Stimulated activated CD8-positive, alpha-beta memory T cell treated with anti-CD3 and anti-CD28 coated beads, Interleukin-15, amount 100 ng/mL, for 24 hours (primary cell): ENCODE data around the gene BRD9.
A peak's percentile ranks its signal among the peaks of the same experiment; 100 is the strongest.
"Not testable (repeated sequence)": the region's sequence is repeated elsewhere in the genome, so short reads cannot be mapped to it uniquely, and the experiment has no call there.

ENCODE experiments used
- DNase-seq: peaks from one replicate; pipeline ENCODE4 v3.0.0-alpha.2; 2020; ENCODE audit warnings: low read depth

The BRD9 gene

GRCh38 chr5:922436-923280 lies 30.1 kb upstream of the BRD9 start:
- no peak for DNase-seq

DNA sequence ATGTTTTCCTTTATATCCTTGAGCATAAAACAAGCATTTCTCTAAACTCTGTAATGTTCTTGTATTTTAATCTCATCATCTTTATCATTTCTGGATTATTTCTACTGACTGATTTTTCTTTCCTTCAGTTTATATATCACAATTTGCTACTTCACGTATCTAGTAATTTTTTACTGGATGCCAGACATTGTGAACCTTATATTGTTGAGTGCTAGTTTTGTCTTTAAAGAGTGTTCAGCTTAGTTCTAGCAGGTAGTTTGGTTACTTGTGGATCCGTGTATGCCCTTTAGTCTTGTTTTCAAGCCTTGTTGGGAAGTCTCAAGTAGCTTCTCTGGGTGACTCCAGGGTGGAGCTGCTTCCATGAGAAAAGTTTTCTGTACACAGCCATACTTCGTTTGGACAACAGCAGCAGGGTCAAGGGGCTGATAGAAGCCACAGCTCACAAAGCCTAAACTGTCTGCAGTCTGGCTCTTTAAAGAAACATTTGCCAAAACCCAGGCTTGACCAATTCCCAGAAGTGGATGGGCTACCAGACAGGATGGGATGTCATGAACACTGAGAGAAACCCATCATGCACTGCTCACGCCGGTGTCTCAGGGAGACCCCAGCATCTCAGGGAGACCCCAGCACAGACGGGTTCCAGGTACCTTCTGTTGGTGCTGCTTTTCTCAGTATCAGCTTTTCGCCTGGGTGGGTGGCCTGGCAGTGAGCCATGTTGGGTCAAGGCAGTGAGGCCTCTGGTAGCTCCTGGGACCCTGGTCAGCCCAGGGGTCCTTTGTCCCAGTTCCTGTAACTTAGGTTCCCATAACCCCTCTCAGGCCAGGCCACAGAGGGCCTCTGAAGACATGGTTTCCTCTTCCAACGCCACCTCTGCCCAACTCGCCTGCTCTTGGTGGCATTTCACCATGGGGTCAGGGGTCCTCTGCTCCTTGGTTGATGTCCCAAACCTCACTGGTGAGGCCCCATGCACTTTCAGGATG lies 29.1 kb upstream of the BRD9 start:
- no peak for DNase-seq

GRCh38 chr5:920321-920720 lies 27.7 kb upstream of the BRD9 start:
- no peak for DNase-seq

DNA sequence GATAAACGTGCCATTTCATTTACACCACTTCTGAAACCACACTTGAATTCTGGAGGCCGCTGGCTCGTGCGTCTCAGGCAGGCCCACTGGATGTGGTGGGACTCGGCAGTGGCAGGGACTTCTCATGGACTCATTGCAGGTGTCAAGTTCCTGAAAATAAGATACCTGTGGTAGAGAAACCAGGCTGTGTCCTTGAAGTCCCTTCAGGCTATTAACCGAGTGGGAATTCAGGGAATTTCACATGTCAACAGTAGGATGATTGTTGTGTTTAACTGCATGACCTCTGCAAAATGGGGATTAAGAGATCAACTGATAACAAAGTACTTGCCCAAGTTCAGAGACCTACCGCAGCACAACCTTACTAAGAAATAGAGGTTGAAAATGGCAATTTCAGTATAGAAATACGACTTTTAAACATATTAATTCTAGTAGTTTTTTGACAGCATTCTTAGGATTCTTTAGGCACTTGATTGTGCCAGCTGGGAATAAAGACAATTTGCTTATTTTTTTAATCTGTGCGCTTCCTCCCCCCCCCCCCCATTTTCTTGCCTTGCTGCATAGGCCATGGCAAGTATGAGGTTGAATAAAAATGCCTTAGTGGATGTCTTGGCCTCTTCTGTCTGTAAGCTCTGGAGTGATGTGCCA lies 26.9 kb upstream of the BRD9 start:
- no peak for DNase-seq

DNA sequence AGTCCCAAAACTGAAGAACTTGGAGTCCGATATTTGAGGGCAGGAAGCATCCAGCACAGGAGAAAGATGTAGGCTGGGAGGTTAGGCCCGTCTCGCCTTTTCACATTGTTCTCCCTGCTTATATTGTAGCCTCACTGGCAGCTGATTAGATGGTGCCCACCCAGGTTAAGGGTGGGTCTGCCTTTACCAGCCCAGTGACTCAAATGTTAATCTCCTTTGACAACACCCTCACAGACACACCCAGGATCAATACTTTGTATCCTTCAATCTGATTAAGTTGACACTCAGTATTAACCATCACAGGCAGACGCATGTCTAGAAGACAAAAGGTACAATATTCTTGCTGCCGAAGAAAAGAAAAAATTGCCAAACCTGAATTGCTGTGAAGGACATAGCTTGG lies 26.1 kb upstream of the BRD9 start:
- not testable (repeated sequence) for DNase-seq

DNA sequence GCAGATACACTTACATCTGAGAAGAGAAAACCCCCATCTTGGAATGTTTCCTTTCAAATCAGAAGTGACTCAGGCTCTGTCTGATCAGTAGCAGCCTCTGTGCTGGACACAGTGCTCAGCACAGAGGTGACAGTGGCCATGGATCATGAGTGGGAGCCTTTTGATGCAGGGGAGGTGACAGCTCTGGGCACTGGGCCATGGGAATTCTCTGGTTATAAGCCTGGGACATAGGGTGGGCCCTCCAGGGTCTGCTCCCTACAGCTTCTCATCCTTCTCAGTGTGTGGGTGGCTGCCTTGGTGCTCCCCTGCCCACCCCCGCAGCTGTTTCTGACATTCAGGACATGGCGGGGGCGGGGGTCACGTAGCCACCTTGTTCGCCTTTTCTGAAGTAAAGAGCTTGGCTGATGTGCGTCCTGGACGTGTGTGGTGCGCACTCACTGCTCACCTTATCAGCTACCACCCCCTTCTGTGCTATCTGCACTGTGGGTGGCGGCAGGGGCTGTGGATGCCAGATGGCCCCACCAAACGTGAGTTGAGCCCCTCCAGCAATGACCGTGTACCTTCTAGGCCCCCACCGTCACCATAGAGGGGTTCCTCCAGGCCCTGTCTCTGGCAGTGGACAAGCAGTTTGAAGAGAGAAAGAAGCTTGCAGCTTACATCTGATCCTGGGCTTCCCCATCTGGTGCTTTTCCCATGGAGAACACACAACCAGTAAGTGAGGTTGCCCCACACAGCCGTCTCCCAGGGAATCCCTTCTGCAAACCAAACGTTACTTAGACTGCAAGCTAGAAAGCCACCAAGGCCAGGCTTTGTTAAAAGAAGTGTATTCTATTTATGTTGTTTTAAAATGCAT lies 24.1 kb upstream of the BRD9 start:
- no peak for DNase-seq

GRCh38 chr5:915946-916345 lies 23.3 kb upstream of the BRD9 start:
- DNase-seq: no peak

DNA sequence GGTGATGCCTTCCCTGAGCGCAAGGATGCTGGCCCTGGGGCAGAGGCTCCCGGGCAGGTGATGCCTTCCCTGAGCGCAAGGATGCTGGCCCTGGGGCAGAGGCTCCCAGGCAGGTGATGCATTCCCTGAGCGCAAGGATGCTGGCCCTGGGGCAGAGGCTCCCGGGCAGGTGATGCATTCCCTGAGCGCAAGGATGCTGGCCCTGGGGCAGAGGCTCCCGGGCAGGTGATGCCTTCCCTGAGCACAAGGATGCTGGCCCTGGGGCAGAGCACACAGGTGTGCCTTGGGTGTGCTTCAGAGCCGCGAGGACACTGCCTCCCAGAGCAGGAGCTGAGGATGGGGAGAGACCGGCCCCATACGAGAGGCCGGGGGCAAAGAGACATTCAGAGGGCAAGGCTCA lies 22.7 kb upstream of the BRD9 start:
- not testable (repeated sequence) for DNase-seq

DNA sequence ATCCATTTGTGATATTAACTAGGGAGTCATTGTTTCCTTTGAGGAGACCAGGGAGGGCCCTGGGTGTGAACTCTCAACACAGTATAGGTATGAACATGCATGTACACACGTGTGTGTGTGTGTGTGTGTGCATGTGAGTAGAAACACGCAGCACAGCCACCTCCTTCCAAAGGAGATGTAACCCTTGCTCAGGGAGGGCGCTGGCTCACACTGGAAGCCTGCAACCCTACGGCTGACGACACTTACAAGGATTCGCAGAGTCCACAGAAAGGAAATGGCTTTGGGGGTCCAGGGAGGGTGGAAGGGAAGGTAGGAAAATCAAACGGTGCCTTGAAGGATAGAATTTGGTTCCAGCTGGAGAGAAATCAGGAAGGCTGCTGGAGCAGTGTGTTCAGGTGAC lies 22.0 kb upstream of the BRD9 start:
- no peak for DNase-seq

DNA sequence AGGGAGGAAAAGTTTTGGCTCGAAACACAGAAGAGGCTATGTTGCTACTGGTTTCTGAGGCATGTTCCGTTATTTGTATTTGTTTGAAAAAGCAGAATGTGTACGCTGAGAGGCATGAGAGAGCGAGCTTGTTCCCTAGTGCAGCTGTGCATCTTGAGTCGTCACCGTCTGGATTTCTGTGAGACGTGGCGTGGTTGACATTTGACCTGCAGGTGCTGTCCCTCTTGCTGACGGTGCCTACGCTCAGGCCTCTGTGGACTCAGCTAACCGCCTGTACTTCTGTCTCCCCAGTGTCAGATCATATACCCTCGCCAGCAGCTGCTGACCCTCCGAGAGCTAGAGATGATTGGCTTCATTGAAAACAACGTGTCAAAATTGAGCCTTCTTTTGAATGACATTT lies 21.6 kb upstream of the BRD9 start:
- DNase-seq: no peak

- peak; percentile 14 for DNase-seq
Measured at GRCh38 chr5:912280-913091, 19.9 kb upstream of the BRD9 start.

DNA sequence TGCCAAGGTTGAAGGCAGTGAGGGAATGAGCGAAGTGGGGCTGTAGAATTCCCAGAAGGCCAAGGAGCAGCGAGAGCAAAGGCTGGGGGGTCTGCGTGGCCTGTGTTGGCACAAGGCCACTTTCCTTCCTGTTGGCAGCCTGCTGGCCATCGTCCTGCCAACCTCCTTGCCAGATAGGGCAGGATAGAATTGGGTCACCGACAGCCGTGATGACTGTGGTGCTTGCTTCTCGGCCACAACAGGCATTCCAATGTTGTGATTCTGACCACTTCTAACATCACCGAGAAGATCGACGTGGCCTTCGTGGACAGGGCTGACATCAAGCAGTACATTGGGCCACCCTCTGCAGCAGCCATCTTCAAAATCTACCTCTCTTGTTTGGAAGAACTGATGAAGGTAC lies 19.0 kb upstream of the BRD9 start:
- DNase-seq: no peak

- DNase-seq: no peak
Measured at GRCh38 chr5:910769-911160, 18.2 kb upstream of the BRD9 start.

- no peak for DNase-seq
Measured at GRCh38 chr5:909994-910768, 17.6 kb upstream of the BRD9 start.

GRCh38 chr5:909086-909485 lies 16.5 kb upstream of the BRD9 start:
- no peak for DNase-seq

GRCh38 chr5:908172-908571 lies 15.6 kb upstream of the BRD9 start:
- DNase-seq: no peak

DNA sequence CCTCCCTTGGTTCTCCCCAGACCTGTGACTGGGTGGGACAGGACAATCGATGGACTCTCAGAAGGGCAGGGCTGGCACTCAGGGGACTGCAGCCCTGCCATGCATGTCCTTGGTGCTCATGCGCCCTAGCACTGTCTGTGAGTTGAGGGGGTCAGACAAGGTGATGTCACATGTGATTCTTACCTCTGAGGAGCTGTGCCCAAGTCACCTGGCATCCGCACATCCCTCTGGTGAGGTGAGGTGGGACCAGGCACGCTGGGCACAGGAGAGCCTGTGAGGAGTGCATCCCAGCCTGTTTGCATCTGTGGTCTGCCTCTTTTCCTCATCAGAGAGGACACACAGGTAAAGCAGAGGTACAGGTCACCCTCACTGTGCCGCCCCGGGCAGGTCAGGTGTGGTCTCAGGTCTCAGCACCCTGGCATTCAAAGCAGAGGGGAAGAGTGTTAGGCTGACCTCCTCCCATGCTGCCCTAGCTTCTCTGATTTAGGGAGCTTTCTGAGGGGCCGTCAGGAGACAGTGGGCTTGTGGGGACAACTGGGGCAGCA lies 14.8 kb upstream of the BRD9 start:
- DNase-seq: no peak

- no peak for DNase-seq
Measured at GRCh38 chr5:905139-905642, 12.6 kb upstream of the BRD9 start.

DNA sequence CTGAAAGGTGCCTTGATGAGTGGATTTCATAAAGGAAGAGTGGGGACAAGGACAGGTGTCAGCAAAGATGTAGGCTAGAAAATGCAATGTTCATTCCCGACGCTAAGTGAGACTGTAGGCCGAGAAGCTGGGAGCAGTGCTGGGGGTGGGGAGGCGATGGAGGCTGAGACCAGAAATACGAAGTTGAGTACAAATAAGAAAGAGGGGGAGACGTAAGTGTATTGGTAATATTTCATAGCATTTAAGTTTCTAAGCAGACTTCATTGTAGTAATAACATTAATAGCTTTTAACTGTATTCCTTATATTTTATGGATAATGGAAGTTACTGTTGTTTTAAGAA lies 11.1 kb upstream of the BRD9 start:
- no peak for DNase-seq
